Measurements from ENCODE around the gene SLC39A2. TPM values are rescaled to one million over a fixed set of nuclear protein-coding genes. Genes with fewer than 3 reads are reported as not detected.

SLC39A2 gene
- total RNA-seq, 2 donors from 2014 or later, result not detected

GRCh38 chr14:21022686-21023085 lies 23.6 kb downstream of the SLC39A2 start:
- H3K27ac ChIP-seq, result peak overlapping the region; percentile 96 to 98
- no peaks in the 10 kb centered on the region for H3K9me3 ChIP-seq
- no peak for TF ChIP-seq CTCF (IDR thresholded peaks at IDR 0.05)
- H3K4me1 ChIP-seq, result peaks cover 0 to 38% of the 10 kb centered on the region in 2 donors
- H3K27me3 ChIP-seq, result no peaks in the 10 kb centered on the region
- no peak for DNase-seq (ENCODE audit: low spot score)
- peak overlapping the region; percentile 85 to 89 for H3K4me3 ChIP-seq
- H3K36me3 ChIP-seq, result peaks cover 44% of the 10 kb centered on the region

GRCh38 chr14:21023174-21023573 lies 24.1 kb downstream of the SLC39A2 start:
- peak overlapping the region; percentile 85 to 89 for H3K4me3 ChIP-seq

GRCh38 chr14:21023817-21024584 lies 24.9 kb downstream of the SLC39A2 start:
- no peak for DNase-seq (ENCODE audit: low spot score)
- TF ChIP-seq CTCF (IDR thresholded peaks at IDR 0.05), result no peak
- Histone ChIP-seq H3K27me3 (no peaks in the 10 kb centered on the region), H3K36me3 (peaks cover 31% of the 10 kb centered on the region), H3K9me3 (no peaks in the 10 kb centered on the region), H3K27ac (peak overlapping the region; percentile 96 to 98), H3K4me3 (peak overlapping the region; percentile 85 to 89), H3K4me1 (peaks cover 0 to 38% of the 10 kb centered on the region in 2 donors)

More at GRCh38 chr14:21023174-21023573, 24.1 kb downstream of the SLC39A2 start:
- Histone ChIP-seq H3K36me3 (peaks cover 39% of the 10 kb centered on the region), H3K9me3 (no peaks in the 10 kb centered on the region), H3K27ac (peak overlapping the region; percentile 96 to 98), H3K4me1 (peaks cover 0 to 38% of the 10 kb centered on the region in 2 donors), H3K27me3 (no peaks in the 10 kb centered on the region)
- no peak for DNase-seq (ENCODE audit: low spot score)
- no peak for TF ChIP-seq CTCF (IDR thresholded peaks at IDR 0.05)

GRCh38 chr14:21024585-21025370 lies 25.7 kb downstream of the SLC39A2 start, which contains the start of gene NDRG2:
TSS of gene NDRG2 (minus strand) at chr14:21025061. CDS start at chr14:21023315, 1,746 bp downstream.
- no peaks in the 10 kb centered on the region for H3K9me3 ChIP-seq
- H3K36me3 ChIP-seq, result peaks cover 23% of the 10 kb centered on the region
- peak within 1 kb of the TSS; percentile 85 to 89 for H3K4me3 ChIP-seq
- H3K27me3 ChIP-seq, result no peaks in the 10 kb centered on the region
- no peak for TF ChIP-seq CTCF (IDR thresholded peaks at IDR 0.05)
- peak; percentile 72 for DNase-seq (ENCODE audit: low spot score)
- peaks cover 0 to 38% of the 10 kb centered on the region in 2 donors for H3K4me1 ChIP-seq
- H3K27ac ChIP-seq, result peak within 1 kb of the TSS; percentile 96 to 98

GRCh38 chr14:21025371-21026273 lies 26.5 kb downstream of the SLC39A2 start:
- no peak for TF ChIP-seq CTCF (IDR thresholded peaks at IDR 0.05)

More at GRCh38 chr14:21025371-21026273, 26.5 kb downstream of the SLC39A2 start:
- Histone ChIP-seq H3K4me1 (peaks cover 0 to 38% of the 10 kb centered on the region in 2 donors), H3K27me3 (no peaks in the 10 kb centered on the region), H3K36me3 (peaks cover 16% of the 10 kb centered on the region), H3K27ac (peak overlapping the region; percentile 96 to 98), H3K9me3 (no peaks in the 10 kb centered on the region), H3K4me3 (peak overlapping the region; percentile 85 to 89)
- peak; percentile 73 for DNase-seq (ENCODE audit: low spot score)

Data from right atrium auricular region (tissue), 2 donors.